Neural crest cell (in vitro differentiated cells): Measurements from ENCODE around the gene FAM170B. TPM values are rescaled to one million over a fixed set of nuclear protein-coding genes. Genes with fewer than 3 reads are reported as not detected.

Source experiments
- DNase-seq: peaks from one replicate; pipeline ENCODE4 v3.0.0; 2021; ENCODE audit warnings: low read depth, mixed read lengths, low spot score
- H3K27ac Mint-ChIP-seq: one replicate; pipeline ENCODE4 v1.8.0; 2021; ENCODE audit warnings: mild to moderate bottlenecking, mixed read lengths; ENCODE audit not compliant: unreplicated experiment
- H3K27me3 Mint-ChIP-seq: 2 replicates; pipeline ENCODE4 v1.8.0; 2021; ENCODE audit warnings: low read depth, mild to moderate bottlenecking, mixed read lengths
- H3K36me3 Mint-ChIP-seq: 2 replicates; pipeline ENCODE4 v1.8.0; 2021; ENCODE audit warnings: low read depth, mild to moderate bottlenecking, mixed read lengths
- H3K4me1 Mint-ChIP-seq: 2 replicates; pipeline ENCODE4 v1.8.0; 2021; ENCODE audit warnings: mixed read lengths
- H3K4me3 Mint-ChIP-seq: one replicate; pipeline ENCODE4 v1.8.0; 2021; ENCODE audit warnings: mild to moderate bottlenecking, mixed read lengths
- H3K9me3 Mint-ChIP-seq: 2 replicates; pipeline ENCODE4 v1.8.0; 2021; ENCODE audit warnings: mixed read lengths
- total RNA-seq: library from RNA; stranded (reverse); gene quantifications from 2 replicates; pipeline ENCODE4 v1.2.1, GENCODE V29; 2021
- TF ChIP-seq, protein P1 (sequence below): fragments of 200-600 bp; sonication (generic); conservative IDR thresholded peaks from 2 replicates; pipeline ENCODE4 v1.5.0; 2021; ENCODE audit warnings: antibody characterized with exemption, mild to moderate bottlenecking

FAM170B gene
- total RNA-seq, 1 donor from 2014 or later = not detected

DNA sequence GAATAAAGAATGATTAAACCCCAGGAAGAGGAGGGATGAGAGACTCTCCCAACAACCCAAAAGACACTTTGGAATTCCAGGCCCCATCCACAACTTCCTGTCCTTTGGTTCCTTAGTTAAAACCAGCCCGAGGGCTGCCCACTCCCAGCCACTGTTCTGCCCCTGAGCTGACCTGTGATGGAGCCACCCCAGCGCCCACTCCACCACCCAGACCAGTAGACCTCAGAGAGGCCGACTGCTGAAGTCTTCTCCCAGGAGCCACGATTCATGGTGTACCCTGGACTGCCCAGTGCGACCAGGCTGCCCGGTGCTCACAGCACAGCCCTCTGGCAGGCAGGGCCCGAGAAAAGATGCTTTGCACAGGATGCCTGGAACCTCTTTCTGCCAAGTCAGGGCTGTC lies 25.2 kb downstream of the FAM170B start:
- TF ChIP-seq, protein P1, sequence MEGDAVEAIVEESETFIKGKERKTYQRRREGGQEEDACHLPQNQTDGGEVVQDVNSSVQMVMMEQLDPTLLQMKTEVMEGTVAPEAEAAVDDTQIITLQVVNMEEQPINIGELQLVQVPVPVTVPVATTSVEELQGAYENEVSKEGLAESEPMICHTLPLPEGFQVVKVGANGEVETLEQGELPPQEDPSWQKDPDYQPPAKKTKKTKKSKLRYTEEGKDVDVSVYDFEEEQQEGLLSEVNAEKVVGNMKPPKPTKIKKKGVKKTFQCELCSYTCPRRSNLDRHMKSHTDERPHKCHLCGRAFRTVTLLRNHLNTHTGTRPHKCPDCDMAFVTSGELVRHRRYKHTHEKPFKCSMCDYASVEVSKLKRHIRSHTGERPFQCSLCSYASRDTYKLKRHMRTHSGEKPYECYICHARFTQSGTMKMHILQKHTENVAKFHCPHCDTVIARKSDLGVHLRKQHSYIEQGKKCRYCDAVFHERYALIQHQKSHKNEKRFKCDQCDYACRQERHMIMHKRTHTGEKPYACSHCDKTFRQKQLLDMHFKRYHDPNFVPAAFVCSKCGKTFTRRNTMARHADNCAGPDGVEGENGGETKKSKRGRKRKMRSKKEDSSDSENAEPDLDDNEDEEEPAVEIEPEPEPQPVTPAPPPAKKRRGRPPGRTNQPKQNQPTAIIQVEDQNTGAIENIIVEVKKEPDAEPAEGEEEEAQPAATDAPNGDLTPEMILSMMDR = no peak
- DNase-seq = no peak
- peak overlapping the region; percentile 35 for H3K27ac Mint-ChIP-seq
- H3K36me3 Mint-ChIP-seq = no peaks in the 10 kb centered on the region
- peaks cover 8% of the 10 kb centered on the region for H3K4me1 Mint-ChIP-seq
- H3K9me3 Mint-ChIP-seq = no peaks in the 10 kb centered on the region
- H3K4me3 Mint-ChIP-seq = no peak overlapping the region
- H3K27me3 Mint-ChIP-seq = no peaks in the 10 kb centered on the region

DNA sequence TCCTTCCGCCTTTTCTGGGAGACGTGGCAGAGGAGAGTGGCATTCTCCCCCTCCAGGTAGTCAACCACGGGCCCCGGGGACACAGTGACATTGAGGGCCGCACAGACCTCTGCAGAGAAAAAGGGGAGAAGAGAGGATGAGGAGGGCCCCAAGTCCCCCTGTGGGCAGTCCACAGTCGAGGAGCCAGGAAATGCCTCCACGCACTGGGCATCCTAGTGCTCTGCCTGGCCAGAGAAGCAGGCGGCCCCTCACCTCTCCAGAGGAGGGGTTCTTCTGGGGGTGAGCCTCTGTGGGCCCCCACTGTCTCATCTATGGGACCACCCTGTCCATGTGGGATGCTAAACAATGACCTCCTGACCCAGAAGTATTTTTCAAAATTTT lies 25.9 kb downstream of the FAM170B start:
- Mint-ChIP-seq H3K27ac (no peak overlapping the region), H3K4me1 (peaks cover 8% of the 10 kb centered on the region), H3K9me3 (no peaks in the 10 kb centered on the region), H3K27me3 (no peaks in the 10 kb centered on the region), H3K4me3 (no peak overlapping the region), H3K36me3 (no peaks in the 10 kb centered on the region)
- no peak for DNase-seq
- TF ChIP-seq, protein P1 = no peak

DNA sequence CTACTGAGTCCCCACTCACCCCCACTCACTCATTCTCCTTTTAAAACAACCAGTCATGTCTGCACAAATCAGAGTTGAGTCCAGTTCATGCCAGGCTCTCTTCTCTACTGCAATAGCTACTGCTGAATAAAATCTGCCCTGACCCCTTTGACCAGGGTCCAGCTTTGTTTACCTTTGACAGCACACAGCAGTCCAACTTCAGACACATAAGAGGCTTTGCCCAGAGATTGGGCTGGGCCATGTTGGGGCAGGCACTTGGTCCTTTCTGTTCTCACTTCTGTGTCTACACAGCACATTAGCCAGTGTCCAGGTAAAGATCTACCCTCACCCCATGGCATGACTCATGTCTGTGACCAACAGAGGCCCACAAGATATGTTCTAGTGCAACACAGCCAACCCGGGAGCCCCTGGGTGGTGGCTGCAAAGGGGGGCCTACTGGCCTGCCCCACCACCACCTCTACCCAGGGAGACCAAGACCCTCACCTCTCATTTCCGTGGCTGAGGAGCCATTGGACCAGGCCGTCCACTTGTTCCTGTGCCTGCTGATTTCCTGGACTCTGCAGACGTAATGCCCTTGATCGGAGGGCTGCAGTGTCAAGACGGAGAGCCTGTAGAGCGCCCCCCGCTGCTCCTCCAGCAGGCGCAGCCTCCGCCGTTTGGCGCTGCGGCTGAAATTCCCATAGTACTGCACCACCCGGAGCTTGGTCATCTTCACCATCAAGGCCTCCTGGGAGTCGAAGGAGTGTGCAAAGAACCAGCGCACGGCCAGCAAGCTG lies 26.5 kb downstream of the FAM170B start:
- no peak for DNase-seq
- no peaks in the 10 kb centered on the region for H3K27me3 Mint-ChIP-seq

DNA sequence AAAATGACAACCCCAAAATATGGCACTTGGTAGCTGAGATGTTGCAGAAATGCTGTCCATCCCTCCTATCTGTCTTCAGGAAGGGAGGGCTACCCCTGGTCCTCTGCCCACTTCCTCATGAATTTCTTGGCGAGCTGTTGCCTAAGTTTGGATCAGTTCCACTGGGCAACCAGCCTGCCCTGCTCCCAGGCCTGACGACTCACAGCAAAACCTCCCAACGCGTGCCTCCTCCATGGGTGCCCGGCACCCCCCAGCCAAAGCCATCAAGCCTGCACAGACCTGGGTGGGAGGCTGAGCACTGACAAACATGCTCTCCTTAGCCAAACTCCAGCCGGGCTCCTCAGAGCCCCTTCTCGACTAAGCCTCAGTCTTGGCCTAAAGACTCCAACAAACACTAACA lies 27.4 kb downstream of the FAM170B start:
- TF ChIP-seq, protein P1 = no peak
- peaks cover 8% of the 10 kb centered on the region for H3K4me1 Mint-ChIP-seq
- DNase-seq = no peak
- no peaks in the 10 kb centered on the region for H3K36me3 Mint-ChIP-seq
- no peaks in the 10 kb centered on the region for H3K27me3 Mint-ChIP-seq
- H3K9me3 Mint-ChIP-seq = no peaks in the 10 kb centered on the region
- H3K27ac Mint-ChIP-seq = no peak overlapping the region
- no peak overlapping the region for H3K4me3 Mint-ChIP-seq

More for the DNA sequence above, 26.5 kb downstream of the FAM170B start:
- Mint-ChIP-seq H3K4me3 (no peak overlapping the region), H3K4me1 (peaks cover 8% of the 10 kb centered on the region), H3K9me3 (no peaks in the 10 kb centered on the region), H3K36me3 (no peaks in the 10 kb centered on the region), H3K27ac (no peak overlapping the region)
- TF ChIP-seq, protein P1 = no peak

DNA sequence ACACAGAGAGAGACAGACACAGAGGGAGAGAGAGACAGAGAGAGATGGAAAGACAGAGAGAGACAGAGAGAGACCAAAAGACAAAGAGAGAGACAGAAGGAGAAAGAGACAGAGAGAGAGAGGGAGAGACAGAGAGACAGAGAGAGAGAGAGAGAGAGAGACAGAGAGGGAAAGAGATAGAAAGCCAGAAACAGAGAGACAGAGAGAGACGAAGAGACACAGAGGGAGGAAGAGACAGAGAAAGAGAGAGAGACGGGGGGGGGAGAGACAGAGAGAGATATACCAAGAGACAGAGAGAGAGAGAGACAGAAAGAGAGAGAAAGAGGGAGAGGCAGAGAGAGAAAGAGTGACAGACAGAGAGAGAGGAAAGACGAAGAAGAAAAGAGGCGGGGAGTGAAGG lies 28.7 kb downstream of the FAM170B start:
- TF ChIP-seq, protein P1 = no peak
- Mint-ChIP-seq H3K9me3 (no peaks in the 10 kb centered on the region), H3K4me1 (peaks cover 8% of the 10 kb centered on the region), H3K27ac (peak overlapping the region; percentile 16), H3K27me3 (no peaks in the 10 kb centered on the region), H3K4me3 (no peak overlapping the region), H3K36me3 (no peaks in the 10 kb centered on the region)
- DNase-seq = no peak
